Right cardiac atrium (tissue), 5 donors: ENCODE results near the gene AZIN2. TPM values are rescaled to one million over a fixed set of nuclear protein-coding genes. Genes with fewer than 3 reads are reported as not detected.

Experiments
- ATAC-seq, 2 donors: fragments of 200-7000 bp; cut with Tn5 transposase; one replicate each; pipeline versions ENCODE4 v1.8.0 to v1.9.1; 2020; ENCODE audit warnings: moderate library complexity in 2 of 2, mild to moderate bottlenecking in 1 of 2
- DNase-seq, 3 donors: peaks; one replicate each; pipeline ENCODE4 v3.0.0-alpha.2; 2020
- H3K27ac ChIP-seq: one replicate; pipeline ENCODE4 v1.5.1; 2013; ENCODE audit warnings: mild to moderate bottlenecking, low read length, control low read depth, moderate library complexity
- H3K27me3 ChIP-seq: one replicate; pipeline ENCODE4 v1.6.1; 2013; ENCODE audit not compliant: control insufficient read depth, insufficient read depth
- H3K4me1 ChIP-seq: one replicate; pipeline ENCODE4 v1.6.1; 2013; ENCODE audit warnings: low read length; ENCODE audit not compliant: control insufficient read depth, insufficient read depth
- H3K4me3 ChIP-seq: one replicate; pipeline ENCODE4 v1.5.1; 2013; ENCODE audit warnings: low read length, control low read depth
- H3K9me3 ChIP-seq: one replicate; pipeline ENCODE4 v1.6.1; 2013; ENCODE audit warnings: low read length; ENCODE audit not compliant: control insufficient read depth
- WGBS: extraction: QIAGEN DNeasy Blood & Tissue Kit; methylation state at CpG from one replicate; pipeline ENCODE4 v1.1.7; 2013; 5-methylcytosine and 5-hydroxymethylcytosine counted together
- intact Hi-C, 4 donors: fragments of 100-400 bp; cut with DNase I; formaldehyde crosslinking; loops; one replicate each; pipeline versions ENCODE4 v1.11.0 to v1.14.0; 2022 to 2023
- polyA plus RNA-seq: library from polyadenylated mRNA; stranded (reverse); fragments of 200-250 nt; gene quantifications from one replicate; pipeline ENCODE4 v1.2.3, GENCODE V29; 2013
- total RNA-seq, 4 donors: library from RNA; stranded (reverse); fragmentation: NEBNext Ultra II Directional; extraction: Animal tissue kit (Norgen Biotek cat#: 25700); gene quantifications; one replicate each; pipeline ENCODE4 v1.2.1, GENCODE V29; 2021
- donor health status: healthy with polysubstance abuse.
- donor health status: DM: no; HTN: yes; CAD: no.
- donor health status: DM: no; HTN: no; CAD: no.
- donor health status: DM: no; HTN: yes; CAD: no; lungs with severe emphysema.
- donor health status: DM: yes; HTN: yes; CAD: no.

Gene AZIN2
- total and polyA plus RNA-seq, 5 donors, result 2.4 to 7.9 (median 4.4) TPM

GRCh38 chr1:33165809-33166208, 84.9 kb downstream of the AZIN2 start:
- Histone ChIP-seq H3K27me3 (no peaks in the 10 kb centered on the region), H3K27ac (no peak overlapping the region), H3K4me1 (peaks cover 2% of the 10 kb centered on the region), H3K9me3 (no peaks in the 10 kb centered on the region), H3K4me3 (no peak overlapping the region)
- ATAC-seq (no peak), DNase-seq (no peak)
- intact Hi-C loops, result no loop called here
- 95% methylated on average over 6 of the region's 6 CpGs for WGBS

- Histone ChIP-seq H3K4me3 (no peak overlapping the region), H3K9me3 (no peaks in the 10 kb centered on the region), H3K4me1 (no peaks in the 10 kb centered on the region), H3K27ac (no peak overlapping the region), H3K27me3 (no peaks in the 10 kb centered on the region)
- ATAC-seq (no peak), DNase-seq (no peak)
- intact Hi-C loops, result no loop called here
- 94% methylated on average over 4 of the region's 4 CpGs for WGBS
Measured at GRCh38 chr1:33167650-33168447, 86.9 kb downstream of the AZIN2 start.

GRCh38 chr1:33168556-33169289, 87.8 kb downstream of the AZIN2 start:
- Histone ChIP-seq H3K4me3 (no peak overlapping the region), H3K9me3 (no peaks in the 10 kb centered on the region), H3K27me3 (no peaks in the 10 kb centered on the region), H3K27ac (no peak overlapping the region), H3K4me1 (no peaks in the 10 kb centered on the region)
- intact Hi-C loops, result no loop called here
- WGBS, result 72% methylated on average over 11 of the region's 11 CpGs
- DNase-seq (no peak), ATAC-seq (no peak)

- no peak overlapping the region for H3K4me3 ChIP-seq
- intact Hi-C loops, result no loop called here
- no peak overlapping the region for H3K27ac ChIP-seq
- no peaks in the 10 kb centered on the region for H3K9me3 ChIP-seq
- no peaks in the 10 kb centered on the region for H3K4me1 ChIP-seq
- ATAC-seq (peak in 1 of 2 donors; percentile 17), DNase-seq (no peak)
- 68% methylated on average over 11 of the region's 11 CpGs for WGBS
- H3K27me3 ChIP-seq, result no peaks in the 10 kb centered on the region
Measured at GRCh38 chr1:33169290-33170055, 88.5 kb downstream of the AZIN2 start.

Other genes with a start within 250 kb of the AZIN2 start
- gene FNDC5, start 210.2 kb upstream of the AZIN2 start, total RNA-seq, result 100 to 1,000 TPM in 3 of 4 donors, 10 to 100 TPM in 1; 94.5 to 151 (median 111) TPM
- gene FNDC5, start 210.2 kb upstream of the AZIN2 start, polyA plus RNA-seq, result 106 TPM
- gene HPCA, start 194.7 kb upstream of the AZIN2 start, total RNA-seq, result not detected
- 0.07 TPM for gene HPCA, start 194.7 kb upstream of the AZIN2 start, polyA plus RNA-seq
- 10 to 100 TPM in 1 of 4 donors, 1 to 10 TPM in 3; 7.8 to 11.6 (median 8.7) TPM for gene TMEM54, start 179.8 kb upstream of the AZIN2 start, total RNA-seq
- 9.9 TPM for gene TMEM54, start 179.8 kb upstream of the AZIN2 start, polyA plus RNA-seq
- 10 to 100 TPM in 3 of 4 donors, 1 to 10 TPM in 1; 9.8 to 12.5 (median 11.3) TPM for gene RNF19B, start 116.3 kb upstream of the AZIN2 start, total RNA-seq
- 3.8 TPM for gene RNF19B, start 116.3 kb upstream of the AZIN2 start, polyA plus RNA-seq
- 100 to 1,000 TPM; 114 to 143 (median 130) TPM for gene AK2, start 44.3 kb upstream of the AZIN2 start, total RNA-seq
- 149 TPM for gene AK2, start 44.3 kb upstream of the AZIN2 start, polyA plus RNA-seq
- 1 to 10 TPM; 2.2 to 4.4 (median 3.2) TPM for gene TRIM62, start 100.9 kb downstream of the AZIN2 start, total RNA-seq
- 1.8 TPM for gene TRIM62, start 100.9 kb downstream of the AZIN2 start, polyA plus RNA-seq
- gene ZNF362, start 175.3 kb downstream of the AZIN2 start, total RNA-seq, result 10 to 100 TPM; 31.0 to 42.5 (median 40.8) TPM
- gene ZNF362, start 175.3 kb downstream of the AZIN2 start, polyA plus RNA-seq, result 22.2 TPM
- not detected for gene A3GALT2, start 239.9 kb downstream of the AZIN2 start, total RNA-seq
- gene A3GALT2, start 239.9 kb downstream of the AZIN2 start, polyA plus RNA-seq, result not detected